SK-N-SH (cell line): ENCODE results near the gene YPEL1. TPM values are rescaled to one million over a fixed set of nuclear protein-coding genes. Genes with fewer than 3 reads are reported as not detected.
A peak's percentile ranks its signal among the peaks of the same experiment; 100 is the strongest.

Source experiments
- CTCF ChIA-PET: fragments of 300-600, 350-600 bp; formaldehyde crosslinking; extraction: SDS; loops from one replicate; lab custom pipeline; 2021; lab: Yijun Ruan, JAX
- POLR2A ChIA-PET: fragments of 350-600 bp; sonication (Branson Sonifier 250); formaldehyde crosslinking; extraction: SDS; loops from one replicate; lab custom pipeline; 2020; ENCODE audit warnings: antibody characterized with exemption, inconsistent platforms; lab: Yijun Ruan, JAX
- DNase-seq: peaks from one replicate; pipeline ENCODE4 v3.0.0; 2012
- H2AFZ ChIP-seq: fragments of 200-600 bp; sonication (generic); 2 replicates; pipeline ENCODE4 v1.8.1; 2016; ENCODE audit warnings: antibody characterized with exemption, mild to moderate bottlenecking, low read depth
- H3F3A ChIP-seq: fragments of 200-600 bp; sonication (generic); replicated peaks from 2 replicates; pipeline ENCODE3; 2016; ENCODE audit warnings: antibody characterized with exemption, mild to moderate bottlenecking; ENCODE audit not compliant: insufficient read depth
- H3K27ac ChIP-seq, 2 experiments: fragments of 200-500 bp in 1 of 2; fragments of 200-600 bp in 1 of 2; sonication (Bioruptor generic) in 1 of 2; sonication (generic), shearing (Covaris generic) in 1 of 2; 2 replicates each; pipeline versions ENCODE4 v1.5.1 to v1.6.1; 2014 to 2016; ENCODE audit warnings: low read depth in 2 of 2, inconsistent platforms in 1 of 2, low read length in 1 of 2, mild to moderate bottlenecking in 1 of 2, mixed read lengths in 1 of 2
- H3K27me3 ChIP-seq: fragments of 200-600 bp; sonication (generic), shearing (Covaris generic); 2 replicates; pipeline ENCODE4 v1.6.1; 2016; ENCODE audit warnings: mixed run types; ENCODE audit not compliant: insufficient read depth
- H3K36me3 ChIP-seq, 2 experiments: fragments of 200-500 bp in 1 of 2; fragments of 200-600 bp in 1 of 2; sonication (Bioruptor generic) in 1 of 2; sonication (generic) in 1 of 2; replicated peaks in 1 of 2; 2 replicates each; pipeline versions ENCODE3 to v1.5.1; 2014 to 2016; ENCODE audit warnings: low read length in 1 of 2, mild to moderate bottlenecking in 1 of 2; ENCODE audit not compliant: insufficient read depth in 2 of 2, control insufficient read depth in 1 of 2
- H3K4me1 ChIP-seq, 2 experiments: fragments of 200-500 bp in 1 of 2; fragments of 200-600 bp in 1 of 2; sonication (Bioruptor generic) in 1 of 2; sonication (generic), shearing (Covaris generic) in 1 of 2; 2 replicates each; pipeline versions ENCODE4 v1.5.1 to v1.6.1; 2014 to 2016; ENCODE audit warnings: low read depth in 1 of 2, low read length in 1 of 2, mixed run types in 1 of 2; ENCODE audit not compliant: insufficient read depth in 2 of 2, control insufficient read depth in 1 of 2
- H3K4me2 ChIP-seq: fragments of 200-600 bp; sonication (generic), shearing (Covaris generic); 2 replicates; pipeline ENCODE4 v1.6.1; 2017; ENCODE audit warnings: mixed run types
- H3K4me3 ChIP-seq, 2 experiments: fragments of 200-500 bp in 1 of 2; fragments of 200-600 bp in 1 of 2; sonication (Bioruptor generic) in 1 of 2; sonication (generic), shearing (Covaris generic) in 1 of 2; 2 replicates each; pipeline versions ENCODE4 v1.5.1 to v1.8.1; 2014 to 2016; ENCODE audit warnings: low read depth in 2 of 2, inconsistent platforms in 1 of 2, low read length in 1 of 2, mild to moderate bottlenecking in 1 of 2, mixed read lengths in 1 of 2, moderate library complexity in 1 of 2
- H3K79me2 ChIP-seq: fragments of 200-600 bp; sonication (generic); 2 replicates; pipeline ENCODE4 v1.8.1; 2017; ENCODE audit warnings: mild to moderate bottlenecking; ENCODE audit not compliant: insufficient read depth
- H3K9ac ChIP-seq: fragments of 200-600 bp; sonication (generic); 2 replicates; pipeline ENCODE4 v1.6.1; 2017; ENCODE audit warnings: mixed run types
- H3K9me2 ChIP-seq: fragments of 200-600 bp; sonication (generic); 2 replicates; pipeline ENCODE4 v1.6.1; 2017; ENCODE audit warnings: mixed run types
- H3K9me3 ChIP-seq: fragments of 200-600 bp; sonication (generic); 2 replicates; pipeline ENCODE4 v1.6.1; 2017; ENCODE audit warnings: mixed run types, mild to moderate bottlenecking, moderate library complexity
- H4K20me1 ChIP-seq: fragments of 200-600 bp; sonication (generic); 2 replicates; pipeline ENCODE4 v1.6.1; 2017; ENCODE audit warnings: mild to moderate bottlenecking, mixed run types; ENCODE audit not compliant: insufficient read depth
- CHD2 ChIP-seq: fragments of 150-350 bp; IDR thresholded peaks from 2 replicates; pipeline ENCODE4 v1.6.1; 2018; ENCODE audit warnings: low read length; ENCODE audit not compliant: partially characterized antibody
- ELF1 ChIP-seq: IDR thresholded peaks from 2 replicates; pipeline ENCODE4 v1.4.0; 2012
- EZH2phosphoT487 ChIP-seq: fragments of 200-600 bp; sonication (generic); IDR thresholded peaks from 2 replicates; pipeline ENCODE4 v1.6.1; 2017; ENCODE audit warnings: low read depth, mixed run types, mild to moderate bottlenecking, antibody characterized with exemption, moderate library complexity, borderline replicate concordance
- FOSL2 ChIP-seq: IDR thresholded peaks from 2 replicates; pipeline ENCODE4 v1.4.0; 2012; ENCODE audit warnings: low read depth, mild to moderate bottlenecking, moderate library complexity, borderline replicate concordance
- FOXM1 ChIP-seq: IDR thresholded peaks from 2 replicates; pipeline ENCODE4 v1.4.0; 2012; ENCODE audit warnings: low read depth, mild to moderate bottlenecking
- GABPA ChIP-seq: IDR thresholded peaks from 2 replicates; pipeline ENCODE4 v1.4.0; 2012; ENCODE audit warnings: low read depth, mild to moderate bottlenecking
- JUND ChIP-seq: IDR thresholded peaks from 2 replicates; pipeline ENCODE4 v1.4.0; 2012
- MEF2A ChIP-seq: IDR thresholded peaks from 2 replicates; pipeline ENCODE4 v1.4.0; 2012; ENCODE audit warnings: low read depth, borderline replicate concordance
- NFIC ChIP-seq: IDR thresholded peaks from 2 replicates; pipeline ENCODE4 v1.4.0; 2012; ENCODE audit warnings: borderline replicate concordance
- NRF1 ChIP-seq: IDR thresholded peaks from 2 replicates; pipeline ENCODE4 v1.6.1; 2012; ENCODE audit warnings: low read depth, mild to moderate bottlenecking, low read length
- POLR2AphosphoS5 ChIP-seq: IDR thresholded peaks from 2 replicates; pipeline ENCODE4 v1.6.1; 2012; ENCODE audit warnings: low read depth, low read length
- RAD21 ChIP-seq: IDR thresholded peaks from 2 replicates; pipeline ENCODE4 v1.6.1; 2012; ENCODE audit warnings: mild to moderate bottlenecking, low read length
- RXRA ChIP-seq: IDR thresholded peaks from 2 replicates; pipeline ENCODE4 v1.4.0; 2012; ENCODE audit warnings: low read depth, mild to moderate bottlenecking, borderline replicate concordance
- SIN3A ChIP-seq: IDR thresholded peaks from 2 replicates; pipeline ENCODE4 v1.6.1; 2012; ENCODE audit warnings: low read depth, mild to moderate bottlenecking, low read length, moderate library complexity, borderline replicate concordance
- TAF1 ChIP-seq: IDR thresholded peaks from 2 replicates; pipeline ENCODE4 v1.6.1; 2012; ENCODE audit warnings: low read depth, mild to moderate bottlenecking, low read length, moderate library complexity, borderline replicate concordance
- TEAD4 ChIP-seq: IDR thresholded peaks from 2 replicates; pipeline ENCODE4 v1.4.0; 2012; ENCODE audit warnings: mild to moderate bottlenecking, borderline replicate concordance; ENCODE audit not compliant: insufficient read depth
- YY1 ChIP-seq: IDR thresholded peaks from 2 replicates; pipeline ENCODE4 v1.4.0; 2012; ENCODE audit warnings: low read depth, mild to moderate bottlenecking
- WGBS: methylation state at CpG from one replicate; pipeline ENCODE4 v1.1.6; 2017; ENCODE audit warnings: low lambda C conversion rate; 5-methylcytosine and 5-hydroxymethylcytosine counted together
- polyA plus RNA-seq, 3 experiments: library from polyadenylated mRNA; depleted of rRNA; stranded (reverse); fragments of >200 nt; gene quantifications; 2 replicates each; pipeline ENCODE4 v1.2.3, GENCODE V29; 2012
- TF ChIP-seq, protein P1 (sequence below): fragments of 150-350 bp; IDR thresholded peaks from 2 replicates; pipeline ENCODE4 v1.6.1; 2016; ENCODE audit warnings: mild to moderate bottlenecking, low read depth, low read length

Gene YPEL1
- polyA plus RNA-seq, 1 of the 3 experiments (the other 2 are of a cell fraction) = 2.4 TPM

DNA sequence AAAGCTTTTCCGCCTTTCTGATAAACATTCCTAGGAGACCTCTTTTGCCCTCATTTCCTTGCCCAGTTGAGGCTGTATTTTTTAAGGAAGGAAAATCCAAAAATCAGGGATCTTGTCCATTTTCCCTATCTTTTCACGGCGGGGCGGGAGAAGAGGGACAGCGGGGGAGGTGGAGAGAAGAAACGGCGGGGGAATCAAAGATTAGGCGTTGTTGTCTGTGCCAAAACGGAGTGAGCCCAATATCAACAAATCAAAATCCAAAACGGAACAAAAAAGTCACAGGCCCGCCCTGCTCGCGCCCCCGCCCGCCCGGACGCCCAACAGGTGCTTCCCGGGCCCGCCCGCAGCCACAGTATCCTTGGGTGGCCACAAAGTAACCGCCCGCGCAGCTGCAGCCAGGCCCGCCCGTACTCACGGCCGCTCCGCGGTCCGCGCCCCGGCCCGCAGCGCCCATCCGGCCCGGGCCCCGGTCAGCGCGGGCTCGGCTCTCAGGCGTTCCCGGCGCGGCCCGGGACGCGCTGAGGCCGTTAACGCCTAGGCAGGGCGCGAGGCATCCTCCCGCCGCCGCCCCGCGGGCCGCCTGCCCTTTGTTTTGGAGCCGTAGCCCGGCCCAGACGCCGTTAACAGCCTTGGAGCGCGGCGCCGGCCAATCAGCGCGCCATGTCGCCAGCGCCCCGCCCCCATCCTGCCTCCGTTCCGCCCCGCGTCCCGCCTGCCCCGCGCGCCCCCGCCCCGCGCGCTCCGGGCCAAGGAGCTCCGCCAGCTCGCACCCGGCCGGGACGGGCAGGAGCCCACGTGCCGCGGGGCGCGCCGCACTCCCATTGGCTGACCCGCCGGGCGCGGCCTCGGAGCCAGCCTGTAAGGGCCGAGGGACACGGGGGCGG is at the start of gene YPEL1 (continued):
- TF ChIP-seq NFIC (no peak), GABPA (no peak), JUND (no peak), FOSL2 (no peak), MEF2A (no peak), POLR2AphosphoS5 (no peak; the same call in 1 of the 2 replicates), YY1 (no peak), RXRA (no peak), EZH2phosphoT487 (no peak), SIN3A (0 out of 2 replicates have a peak, but pooled peaks have one; percentile 16), NRF1 (peak; percentile 33), RAD21 (no peak), ELF1 (no peak), FOXM1 (no peak)
- TF ChIP-seq, protein P1, sequence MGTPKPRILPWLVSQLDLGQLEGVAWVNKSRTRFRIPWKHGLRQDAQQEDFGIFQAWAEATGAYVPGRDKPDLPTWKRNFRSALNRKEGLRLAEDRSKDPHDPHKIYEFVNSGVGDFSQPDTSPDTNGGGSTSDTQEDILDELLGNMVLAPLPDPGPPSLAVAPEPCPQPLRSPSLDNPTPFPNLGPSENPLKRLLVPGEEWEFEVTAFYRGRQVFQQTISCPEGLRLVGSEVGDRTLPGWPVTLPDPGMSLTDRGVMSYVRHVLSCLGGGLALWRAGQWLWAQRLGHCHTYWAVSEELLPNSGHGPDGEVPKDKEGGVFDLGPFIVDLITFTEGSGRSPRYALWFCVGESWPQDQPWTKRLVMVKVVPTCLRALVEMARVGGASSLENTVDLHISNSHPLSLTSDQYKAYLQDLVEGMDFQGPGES = no peak
- TF ChIP-seq, all 33 proteins: peak for 7

DNA sequence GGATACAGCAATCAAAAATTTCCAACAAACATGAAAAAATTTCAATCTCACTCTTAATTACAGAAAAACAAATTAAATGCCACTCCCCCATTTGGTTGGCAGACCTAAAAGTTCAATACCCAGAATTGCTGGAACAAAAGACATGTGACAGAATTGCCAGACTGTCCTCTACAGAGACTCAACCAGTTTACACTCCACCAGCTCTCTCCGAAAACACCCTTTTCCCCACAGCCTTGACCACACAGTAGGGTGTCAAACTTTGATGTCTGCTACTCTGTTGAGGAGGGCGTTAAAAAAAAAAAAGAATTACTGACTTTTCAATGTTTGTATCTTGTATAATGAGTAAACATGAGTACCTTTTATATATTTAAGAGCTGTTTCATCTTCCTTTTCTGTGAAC is 44.7 kb upstream of the YPEL1 start:
- DNase-seq = no peak
- Histone ChIP-seq H3K27me3 (no peaks in the 10 kb centered on the region), H3K4me2 (no peak overlapping the region), H3K4me3 (no peak overlapping the region), H3K36me3 (peaks cover 6 to 38% of the 10 kb centered on the region in 2 experiments), H3F3A (peaks cover 10% of the 10 kb centered on the region), H3K79me2 (peaks cover 10% of the 10 kb centered on the region; the same call in 1 of the 2 replicates), H3K9ac (no peak overlapping the region), H3K4me1 (no peaks in the 10 kb centered on the region; a peak in 1 of 4 replicates), H4K20me1 (peaks cover 12% of the 10 kb centered on the region; the same call in 1 of the 2 replicates), H2AFZ (no peak overlapping the region), H3K9me2 (no peaks in the 10 kb centered on the region), H3K27ac (no peak overlapping the region), H3K9me3 (no peaks in the 10 kb centered on the region)
- WGBS = 95% methylated on average over 2 of the region's 2 CpGs
- ChIA-PET CTCF (interaction anchor here (1.1 kb wide), 1 partner anchor 9 kb away, joined by 3 read pairs; no protein-coding TSS in a partner anchor), POLR2A (interaction anchor here (0.6 kb wide), 1 partner anchor 141 kb away, joined by 3 read pairs; no protein-coding TSS in a partner anchor)
- TF ChIP-seq GABPA (no peak), TEAD4 (no peak), YY1 (no peak), MEF2A (no peak), EZH2phosphoT487 (no peak), TAF1 (no peak), ELF1 (no peak), CHD2 (no peak)
